HG02884 (cell line): Measurements from ENCODE around the gene SEMA6A.

Experiments used
- ATAC-seq: cut with Tn5 transposase; IDR thresholded peaks from one replicate; pipeline ENCODE4 v1.9.1; 2021; ENCODE audit warnings: mild to moderate bottlenecking, moderate library complexity; ENCODE audit not compliant: unreplicated experiment

SEMA6A gene

DNA sequence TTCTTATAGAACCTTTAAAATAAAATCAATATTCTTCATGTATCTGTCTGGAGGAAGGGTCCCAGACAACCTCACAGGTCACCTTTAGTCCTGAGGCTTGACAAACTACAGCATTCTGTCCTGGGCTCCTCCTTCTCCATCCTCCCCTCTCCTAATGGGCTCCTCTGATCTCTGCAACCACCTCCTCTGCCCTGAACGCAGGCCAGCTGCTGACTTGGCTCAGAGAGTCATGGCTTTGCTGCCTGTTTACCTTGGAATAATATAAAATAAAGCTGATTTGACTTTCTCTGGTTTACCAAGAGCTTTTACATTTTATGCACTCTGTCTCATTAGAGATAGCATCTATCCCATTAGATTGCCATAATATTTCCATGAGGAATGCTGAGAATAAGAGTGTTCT is 159.4 kb downstream of the SEMA6A start:
- no peak for ATAC-seq

DNA sequence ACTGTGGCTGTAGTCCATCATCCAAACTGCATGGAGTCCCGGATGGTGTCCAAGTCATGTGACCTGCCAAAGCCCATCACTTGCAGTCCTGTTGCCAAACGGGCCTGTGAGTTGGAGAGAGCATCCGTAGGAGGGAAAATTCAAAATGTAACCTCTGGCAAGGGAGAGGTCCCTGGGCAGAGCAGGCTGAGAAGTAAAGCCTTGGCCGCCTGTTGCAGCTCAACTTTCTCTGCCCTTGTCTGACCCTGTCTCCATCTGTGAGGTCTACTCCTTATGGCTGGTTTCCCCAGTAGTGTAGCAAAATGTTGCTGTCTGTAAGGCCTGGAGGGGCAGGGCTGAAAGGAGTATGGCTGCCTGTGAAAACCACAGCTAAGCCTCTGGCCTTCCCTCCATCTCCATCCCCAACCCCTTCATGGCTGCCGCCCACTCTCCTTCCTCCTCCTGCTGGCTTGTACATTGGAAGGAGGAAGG is 163.5 kb downstream of the SEMA6A start:
- no peak for ATAC-seq

DNA sequence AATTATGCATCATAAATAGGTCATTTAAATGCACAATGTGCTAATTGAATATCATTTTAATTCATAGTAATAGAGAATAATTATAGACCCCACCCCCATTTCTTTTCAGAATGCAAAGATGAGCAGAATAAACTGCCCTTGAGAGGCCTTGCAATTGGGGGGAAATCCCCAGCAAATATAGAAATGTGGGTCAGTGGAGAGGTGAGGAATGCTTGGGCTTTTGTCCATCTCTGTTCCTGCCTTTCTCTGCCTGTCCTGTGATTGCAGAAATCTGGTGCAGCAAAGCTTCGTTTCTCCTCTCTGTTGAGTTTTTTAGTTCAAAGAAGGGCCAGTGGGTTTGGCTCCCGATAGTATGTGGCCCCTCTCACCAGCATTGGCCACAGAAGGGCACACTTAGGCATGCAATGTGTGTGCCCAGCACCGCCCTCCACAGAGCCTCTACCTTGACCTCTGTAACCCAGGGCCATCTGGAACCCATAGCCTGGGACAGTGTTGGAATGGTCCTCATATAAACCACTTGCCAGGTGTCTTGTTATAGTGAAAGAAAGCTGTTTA is 164.2 kb downstream of the SEMA6A start:
- no peak for ATAC-seq

DNA sequence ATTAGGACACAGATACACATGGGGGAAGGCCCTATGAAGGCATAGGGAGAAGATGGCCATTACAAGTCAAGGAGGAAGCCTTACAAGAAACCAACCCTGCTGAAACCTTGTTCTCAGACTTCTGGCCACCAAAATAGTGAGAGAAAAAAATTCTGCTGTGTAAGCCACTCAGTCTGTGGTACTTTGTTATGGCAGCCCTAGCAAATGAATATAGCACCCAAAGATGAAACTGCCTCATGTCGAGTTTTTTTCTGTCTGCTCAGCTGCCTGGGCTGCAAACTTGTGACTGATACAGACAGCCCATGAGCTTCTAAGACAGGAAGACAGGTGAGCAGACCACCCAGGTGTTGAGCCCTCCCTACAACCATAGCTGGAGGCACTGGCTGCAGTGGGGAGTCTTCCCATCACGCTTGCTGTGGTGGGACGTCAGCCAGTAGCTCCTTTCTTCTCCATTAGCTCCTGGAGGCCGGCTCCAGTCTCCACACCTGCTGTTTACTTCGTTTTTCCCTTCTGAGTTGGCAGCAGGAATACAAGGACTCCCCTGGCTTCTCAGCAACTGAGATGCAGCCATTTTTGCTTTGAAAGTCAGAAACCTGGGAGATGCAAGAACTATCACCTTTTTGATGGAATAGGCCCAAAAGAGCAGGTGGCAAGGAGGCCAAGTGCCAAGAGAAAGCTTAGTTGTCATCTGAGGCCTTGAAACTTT is 164.9 kb downstream of the SEMA6A start:
- ATAC-seq, result no peak

DNA sequence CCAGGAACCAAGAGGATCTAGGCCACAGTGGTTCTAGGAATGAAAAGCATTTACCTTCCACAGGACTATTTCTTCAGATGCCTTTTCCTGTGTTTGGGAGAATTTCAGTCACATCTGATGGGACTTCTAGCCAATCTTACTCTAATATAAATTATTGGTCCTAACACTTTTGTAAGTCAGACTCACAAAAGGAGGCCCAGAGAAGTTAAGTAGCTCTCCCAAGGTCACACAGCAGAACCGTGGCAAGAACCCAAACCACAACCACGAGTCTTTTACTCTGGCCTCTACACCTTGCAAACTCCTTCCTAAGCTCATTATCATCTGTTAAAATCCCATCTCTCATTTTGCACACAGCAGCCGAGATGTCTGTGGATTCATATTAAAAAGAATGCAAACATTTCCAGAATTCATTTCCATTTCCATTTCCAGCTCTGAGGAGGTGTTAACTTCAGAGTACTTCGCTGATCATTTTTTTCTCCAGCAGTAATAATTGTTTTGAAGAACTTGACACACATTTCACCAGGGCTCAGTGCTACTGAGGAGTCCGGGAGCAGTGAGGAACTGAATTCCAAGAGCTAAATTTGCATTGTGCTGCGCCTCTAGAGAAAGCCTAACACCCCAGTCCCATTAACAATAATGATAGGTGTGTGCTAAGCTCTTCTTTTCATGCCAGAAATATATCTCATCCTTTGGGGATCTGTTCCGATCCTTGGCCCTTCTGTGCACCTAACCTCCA is 168.1 kb downstream of the SEMA6A start:
- no peak for ATAC-seq

DNA sequence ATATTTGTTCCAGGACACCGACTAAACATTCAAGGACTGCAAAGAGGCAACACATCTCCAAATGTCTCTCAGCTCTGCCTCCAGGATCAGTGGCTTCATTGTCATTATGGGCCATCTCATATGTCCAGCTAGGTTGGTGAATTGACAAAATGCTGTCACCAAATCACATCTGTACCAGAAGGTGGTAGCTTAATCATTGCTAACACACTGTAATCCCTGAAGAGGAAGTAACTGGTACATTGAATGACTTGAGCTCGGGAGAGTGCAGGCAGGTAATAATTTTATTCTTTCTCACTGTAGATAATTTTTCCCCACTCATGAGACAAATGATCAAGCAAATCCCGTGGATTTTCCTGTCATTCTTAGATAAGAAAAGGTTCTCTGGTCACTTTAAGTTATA is 169.8 kb downstream of the SEMA6A start:
- ATAC-seq, result no peak

DNA sequence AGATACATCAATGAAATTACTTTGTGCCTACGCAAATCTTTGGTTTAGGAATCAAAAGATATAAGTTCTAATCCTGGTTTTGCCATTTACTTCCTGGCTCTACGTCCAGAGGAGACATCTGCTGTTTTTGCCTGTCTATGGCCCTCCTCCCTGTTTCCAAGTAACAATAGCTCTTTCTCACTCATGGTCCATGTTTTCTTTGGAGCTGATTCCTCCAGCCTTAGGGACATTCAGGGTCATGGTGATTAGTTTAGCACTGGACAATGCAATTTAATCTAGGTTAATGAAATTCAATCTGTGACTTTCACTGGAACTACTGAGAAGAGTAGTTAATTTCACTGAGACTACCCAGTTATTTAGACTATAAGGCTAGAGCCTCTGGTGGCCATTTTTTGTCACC is 170.6 kb downstream of the SEMA6A start:
- ATAC-seq, result no peak

DNA sequence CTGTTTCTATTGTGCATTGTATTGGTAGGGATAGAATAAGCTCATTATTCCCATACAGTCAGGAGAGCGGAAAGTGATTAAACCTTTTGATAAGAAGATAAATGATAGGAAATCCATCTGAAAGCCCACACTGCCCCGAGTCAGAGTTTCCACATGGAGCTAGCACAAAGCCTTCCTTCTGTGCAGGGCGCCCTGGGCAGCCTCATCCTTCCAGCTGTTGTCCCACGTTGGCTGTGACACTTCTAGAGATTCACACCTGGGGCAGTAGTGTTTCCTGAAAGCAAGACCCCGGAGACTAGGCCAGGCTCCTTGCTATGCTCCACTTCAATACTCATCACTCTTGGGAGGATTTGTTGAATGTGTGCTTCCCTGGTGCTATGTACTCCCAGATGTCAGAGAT is 172.4 kb downstream of the SEMA6A start:
- ATAC-seq, result no peak

DNA sequence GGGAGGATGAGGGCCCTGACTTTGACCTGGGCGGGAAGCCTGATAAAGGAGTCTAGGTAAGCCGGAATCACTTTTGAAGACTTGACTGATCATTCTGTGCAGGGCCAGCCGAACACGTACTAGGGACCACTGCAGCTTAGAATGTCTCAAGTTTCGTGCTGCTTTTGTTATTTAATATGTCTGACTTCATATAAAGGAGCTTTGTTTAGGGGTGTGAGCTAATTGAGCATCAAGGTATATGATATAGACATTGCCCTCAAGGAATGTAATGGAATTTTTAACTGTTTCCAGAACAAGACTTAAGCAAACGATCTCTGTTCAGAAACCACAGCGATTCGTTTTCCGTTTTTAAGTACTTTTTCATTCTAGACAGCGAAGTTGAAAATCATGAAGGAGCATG is 173.0 kb downstream of the SEMA6A start:
- ATAC-seq, result no peak

DNA sequence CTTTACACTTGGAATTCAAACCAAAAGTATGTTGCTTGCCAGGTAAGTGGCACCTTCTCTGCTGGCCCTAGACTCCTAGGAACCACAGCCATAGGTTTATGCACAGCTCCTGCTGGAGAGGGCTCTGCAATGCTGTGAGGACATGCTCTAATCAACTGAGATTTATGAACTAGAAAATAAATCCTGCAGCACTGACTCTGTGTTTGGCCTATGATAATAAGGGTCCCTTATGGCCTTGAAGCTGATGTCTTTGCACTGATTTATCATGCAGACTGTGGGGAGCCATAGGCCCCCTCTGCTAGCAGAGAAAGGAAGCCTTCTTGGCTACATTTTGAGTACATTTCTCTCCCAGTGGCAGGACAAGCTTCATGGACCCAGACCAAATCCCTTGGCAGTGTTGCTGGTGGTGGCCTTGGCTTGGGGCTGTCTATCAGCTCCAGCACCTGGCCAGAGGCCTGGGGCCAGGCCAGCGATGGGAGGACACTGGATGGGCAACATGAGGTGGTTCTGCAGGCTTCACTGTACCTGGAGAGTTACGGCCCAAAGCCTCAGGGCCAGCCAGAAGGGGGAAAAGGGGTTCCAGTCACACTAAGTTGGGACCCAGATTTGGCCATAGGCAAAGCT is 178.0 kb downstream of the SEMA6A start:
- no peak for ATAC-seq

DNA sequence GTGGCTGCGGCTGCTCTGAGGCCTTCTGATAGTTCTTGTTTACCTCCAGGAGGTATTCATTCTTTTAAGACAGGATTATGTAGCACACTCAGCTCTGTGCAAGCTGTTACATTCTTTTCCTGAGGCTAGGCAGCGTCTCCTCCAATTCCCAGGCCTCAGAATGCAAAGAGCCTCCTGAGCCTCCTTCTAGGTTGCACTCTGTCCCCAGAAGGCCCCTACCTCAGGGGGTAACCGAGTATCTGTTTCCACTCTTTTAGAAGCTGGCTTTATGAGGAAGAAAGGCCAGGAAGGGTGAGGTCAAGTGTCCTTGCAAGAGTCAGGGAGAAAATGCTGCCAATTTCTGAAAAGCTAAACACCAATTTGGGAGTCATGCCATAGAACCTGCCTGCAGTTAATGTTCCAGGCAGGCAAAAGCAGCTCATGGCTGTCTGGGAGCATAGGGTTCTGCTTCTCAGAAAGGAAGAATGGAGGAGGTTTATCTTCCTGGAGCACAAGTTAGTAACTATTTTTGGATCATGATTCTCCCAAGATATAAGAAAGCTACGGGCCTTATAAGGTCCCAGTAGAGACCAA is 178.9 kb downstream of the SEMA6A start:
- no peak for ATAC-seq

DNA sequence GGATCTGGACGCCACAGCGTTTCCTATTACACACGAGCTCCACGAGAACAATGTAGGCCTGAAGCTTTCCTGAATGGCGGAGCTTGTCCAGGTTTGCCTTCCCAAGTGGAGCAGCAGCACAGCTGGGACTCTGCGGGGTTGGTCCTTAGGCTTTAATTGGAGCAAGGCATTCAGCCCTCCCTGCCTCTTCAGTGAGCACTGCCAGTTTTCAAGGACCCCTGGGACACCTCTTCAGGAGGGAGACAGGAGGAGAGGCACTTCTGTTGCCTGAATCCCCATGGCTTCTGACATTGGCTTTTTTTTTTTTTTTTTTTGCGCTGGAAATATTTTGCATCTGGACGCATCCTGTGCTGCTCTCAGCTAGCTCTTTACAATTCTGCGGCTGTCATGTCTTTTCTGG is 179.4 kb downstream of the SEMA6A start:
- no peak for ATAC-seq

DNA sequence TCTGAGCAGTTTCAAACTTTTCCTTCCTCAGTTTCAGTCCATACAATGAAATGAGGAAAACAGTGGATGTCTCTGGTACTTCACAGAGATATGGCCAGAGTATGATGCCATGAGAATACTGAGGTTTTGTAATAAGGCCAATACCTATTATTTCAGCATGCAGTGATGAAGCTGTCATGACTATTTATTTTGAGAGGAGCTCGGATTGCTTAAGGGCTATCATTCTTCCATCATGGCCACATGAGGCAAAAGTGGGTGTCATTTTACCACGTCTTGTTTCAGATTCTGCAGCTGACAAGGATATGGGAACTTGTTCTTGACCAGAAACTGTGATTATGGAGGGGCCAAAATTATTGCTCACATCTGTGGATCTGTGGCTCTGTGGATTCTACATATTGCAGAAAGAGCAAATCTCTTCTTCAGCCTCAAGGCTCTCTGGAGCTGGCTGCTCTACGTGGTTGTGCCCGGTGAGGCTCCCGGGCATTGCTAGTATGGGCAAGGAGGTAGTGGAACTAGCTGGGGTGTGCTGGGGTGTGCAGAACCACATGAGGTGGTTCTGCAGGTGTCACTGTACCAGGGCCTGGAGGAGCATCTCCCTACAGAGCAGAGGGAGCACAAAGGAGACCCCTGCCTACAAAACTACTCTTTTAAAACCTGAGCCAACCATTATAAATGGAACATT is 180.3 kb downstream of the SEMA6A start:
- ATAC-seq, result no peak
